Sigmoid colon (tissue), 7 donors: ENCODE measurements around the gene GP2. TPM values are rescaled to one million over a fixed set of nuclear protein-coding genes. Genes with fewer than 3 reads are reported as not detected.

Experiments used
- DNase-seq: peaks from one replicate; pipeline ENCODE4 v3.0.0-alpha.2; 2019
- H3K27ac ChIP-seq, 4 donors: fragments of 200-600 bp; sonication (generic); one replicate each; pipeline ENCODE4 v1.5.1; 2016 to 2019; ENCODE audit warnings: mild to moderate bottlenecking in 1 of 4
- H3K27me3 ChIP-seq, 3 donors: fragments of 200-600 bp; sonication (generic); one replicate each; pipeline ENCODE4 v1.5.1; 2019; ENCODE audit warnings: mild to moderate bottlenecking in 1 of 3
- H3K36me3 ChIP-seq, 4 donors: fragments of 200-600 bp; sonication (generic); one replicate each; pipeline ENCODE4 v1.5.1; 2016 to 2019
- H3K4me1 ChIP-seq, 4 donors: fragments of 200-600 bp; sonication (generic); one replicate each; pipeline ENCODE4 v1.5.1; 2017 to 2019
- H3K4me3 ChIP-seq, 4 donors: fragments of 200-600 bp; sonication (generic); one replicate each; pipeline ENCODE4 v1.5.1; 2017 to 2019; ENCODE audit warnings: mild to moderate bottlenecking in 2 of 4, moderate library complexity in 1 of 4
- H3K9me3 ChIP-seq, 4 donors: fragments of 200-600 bp in 3 of 4; sonication (generic) in 3 of 4; one replicate each; pipeline versions ENCODE4 v1.5.1 to v1.6.1; 2013 to 2019
- CTCF ChIP-seq, 4 experiments: fragments of 450-650 bp in 3 of 4; fragments of 200-600 bp in 1 of 4; IDR thresholded peaks; one replicate each; pipeline ENCODE4 v1.5.1; 2016 to 2019; ENCODE audit warnings: antibody characterized with exemption in 4 of 4, mild to moderate bottlenecking in 3 of 4, moderate library complexity in 2 of 4
- EP300 ChIP-seq, 4 donors: sonication (generic); formaldehyde crosslinking; IDR thresholded peaks; one replicate each; pipeline ENCODE4 v1.6.1; 2017; ENCODE audit warnings: antibody characterized with exemption in 4 of 4
- POLR2A ChIP-seq, 2 donors: fragments of 450-650 bp; IDR thresholded peaks; one replicate each; pipeline ENCODE4 v1.6.1; 2016; ENCODE audit warnings: antibody characterized with exemption in 2 of 2, mild to moderate bottlenecking in 2 of 2, moderate library complexity in 2 of 2
- POLR2AphosphoS5 ChIP-seq, 4 donors: sonication (generic); formaldehyde crosslinking; IDR thresholded peaks; one replicate each; pipeline ENCODE4 v1.6.1; 2017; ENCODE audit warnings: antibody characterized with exemption in 4 of 4
- WGBS, 2 donors: extraction: QIAGEN DNeasy Blood & Tissue Kit; methylation state at CpG; one replicate each; pipeline ENCODE4 v1.1.7; 2013; 5-methylcytosine and 5-hydroxymethylcytosine counted together
- intact Hi-C: fragments of 100-400 bp; cut with DNase I; formaldehyde crosslinking; loops from one replicate; pipeline ENCODE4 v1.15.1; 2023
- polyA plus RNA-seq, 3 donors: library from polyadenylated mRNA; stranded (reverse); fragments of 200-250 nt; gene quantifications; one replicate each; pipeline ENCODE4 v1.2.3, GENCODE V29; 2013
- total RNA-seq, 4 donors: library from RNA; depleted of rRNA; stranded (reverse); fragments of >200 nt; gene quantifications; one replicate each; pipeline ENCODE4 v1.1.0, GENCODE V29; 2016
- donor health status: healthy with polysubstance abuse.
- donor health status: Bipolar disorder and iron deficiency.
- donor health status: healthy.

Gene GP2
- total and polyA plus RNA-seq, 7 donors = 1.0 to 12.0 (median 3.5) TPM; not detected in 4

DNA sequence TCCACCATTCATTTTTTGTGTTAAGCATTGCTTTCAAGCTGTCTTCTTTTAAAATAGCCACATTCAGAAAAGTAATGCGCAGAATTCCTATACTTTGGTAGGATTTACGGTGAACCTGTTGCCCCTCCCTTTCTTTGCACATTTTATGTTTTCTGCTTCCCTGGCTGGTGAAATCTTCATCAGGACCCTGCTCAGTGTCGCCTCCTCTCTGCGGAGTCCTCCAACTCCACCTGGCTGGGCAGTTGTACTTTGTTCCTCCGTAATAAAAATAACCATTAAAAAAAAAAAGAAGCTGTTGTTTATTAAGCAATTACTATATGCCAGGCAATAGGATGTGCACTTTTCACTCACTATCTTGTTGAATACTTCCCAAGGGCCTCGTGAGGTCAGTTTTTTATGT is 22.3 kb upstream of the GP2 start:
- Histone ChIP-seq H3K27me3 (peaks cover 0 to 14% (median 9%) of the 10 kb centered on the region in 3 donors), H3K9me3 (no peaks in the 10 kb centered on the region), H3K36me3 (no peaks in the 10 kb centered on the region), H3K4me3 (no peak overlapping the region), H3K27ac (no peak overlapping the region), H3K4me1 (no peaks in the 10 kb centered on the region)
- WGBS, 2 donors = 80 to 83% methylated on average over 6 of the region's 6 CpGs
- TF ChIP-seq POLR2AphosphoS5 (IDR thresholded peaks at IDR 0.05) = no peak
- no peak for TF ChIP-seq POLR2A (IDR thresholded peaks at IDR 0.05)
- TF ChIP-seq EP300 (IDR thresholded peaks at IDR 0.05) = no peak
- no peak for TF ChIP-seq CTCF (IDR thresholded peaks at IDR 0.05)
- intact Hi-C loops = no loop called here
- DNase-seq = no peak

DNA sequence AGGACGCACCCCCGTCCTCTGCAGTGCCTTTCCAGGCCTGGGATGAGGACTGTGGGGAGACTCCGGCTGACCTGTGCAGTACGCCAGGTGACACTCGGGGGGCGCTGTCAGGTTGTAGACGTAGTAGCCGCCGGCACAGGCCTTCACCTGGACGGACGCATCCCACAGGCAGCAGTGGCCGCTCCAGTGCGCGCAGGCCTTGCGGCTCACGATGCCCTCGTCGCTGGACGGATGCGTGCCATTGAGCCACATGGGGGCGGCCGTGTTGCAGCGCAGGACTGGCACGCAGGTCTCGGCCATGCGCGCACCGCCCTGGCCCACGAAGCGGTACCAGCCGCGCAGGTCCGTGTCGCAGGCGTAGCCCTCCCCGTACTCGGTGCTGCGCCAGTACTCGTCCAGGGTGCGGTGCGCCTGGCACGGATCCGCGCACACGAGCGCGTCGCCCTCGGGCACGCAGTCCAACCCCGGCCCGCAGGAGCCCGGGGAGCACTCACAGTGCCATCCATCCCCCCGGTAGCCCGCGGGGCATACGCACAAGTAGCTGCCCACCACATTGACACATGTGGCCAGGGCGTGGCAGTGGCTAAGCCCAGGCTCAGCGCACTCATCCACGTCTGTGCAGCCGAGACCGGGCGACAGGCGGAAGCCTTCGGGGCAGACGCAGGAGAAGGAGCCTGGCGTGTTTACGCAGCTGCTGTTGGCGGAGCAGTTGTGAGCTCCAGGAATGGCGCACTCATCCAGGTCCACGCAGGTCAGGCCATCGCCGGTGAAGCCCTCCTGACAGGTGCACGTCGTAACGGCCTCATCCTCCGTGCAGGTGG is 21.3 kb upstream of the GP2 start:
- 15 to 33% methylated on average over 77 of the region's 77 CpGs for WGBS, 2 donors
- no peaks in the 10 kb centered on the region for H3K4me1 ChIP-seq
- H3K27me3 ChIP-seq = peaks cover 0 to 14% (median 9%) of the 10 kb centered on the region in 3 donors
- no peak overlapping the region for H3K27ac ChIP-seq
- no peaks in the 10 kb centered on the region for H3K36me3 ChIP-seq
- H3K4me3 ChIP-seq = no peak overlapping the region
- intact Hi-C loops = no loop called here
- no peak for DNase-seq
- TF ChIP-seq POLR2A (IDR thresholded peaks at IDR 0.05) = no peak
- no peak for TF ChIP-seq CTCF (IDR thresholded peaks at IDR 0.05)
- no peak for TF ChIP-seq EP300 (IDR thresholded peaks at IDR 0.05)
- TF ChIP-seq POLR2AphosphoS5 (IDR thresholded peaks at IDR 0.05) = no peak
- no peaks in the 10 kb centered on the region for H3K9me3 ChIP-seq

DNA sequence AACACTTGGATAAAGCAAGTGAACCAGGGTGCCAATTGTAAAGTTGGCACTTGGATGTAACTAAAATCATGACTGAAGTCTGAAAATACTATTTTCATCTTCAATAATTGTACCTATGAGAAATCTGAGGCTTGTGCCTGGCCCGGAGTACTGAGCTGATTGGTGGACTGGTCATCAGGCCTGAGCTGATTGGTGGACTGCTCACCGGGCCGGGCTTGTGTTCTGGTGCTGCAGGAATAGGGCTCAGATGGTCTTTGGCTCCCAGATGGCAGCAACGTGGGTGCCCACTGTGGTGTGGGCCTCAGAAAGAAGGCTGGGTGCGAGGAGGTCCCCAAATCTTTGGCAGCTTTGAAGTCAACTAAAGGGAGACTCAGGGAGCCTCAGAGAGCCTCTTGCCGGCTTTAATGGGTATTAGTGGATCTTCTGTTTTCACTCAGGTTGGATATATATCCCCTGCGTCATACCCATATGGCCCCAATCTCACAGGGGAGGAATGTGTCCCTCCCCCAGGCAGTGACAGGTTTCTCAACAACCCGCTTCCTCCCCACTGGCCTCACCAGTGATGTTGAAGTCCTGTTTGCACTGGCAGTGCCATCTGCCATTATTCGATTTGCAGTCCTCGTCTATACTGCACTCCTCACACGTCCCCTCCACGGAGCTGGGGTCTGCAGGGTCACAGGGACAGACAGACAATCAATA is 20.5 kb upstream of the GP2 start:
- H3K36me3 ChIP-seq = no peaks in the 10 kb centered on the region
- H3K27ac ChIP-seq = no peak overlapping the region
- TF ChIP-seq EP300 (IDR thresholded peaks at IDR 0.05) (no peak), POLR2AphosphoS5 (IDR thresholded peaks at IDR 0.05) (no peak), CTCF (IDR thresholded peaks at IDR 0.05) (no peak), POLR2A (IDR thresholded peaks at IDR 0.05) (no peak)
- no peak overlapping the region for H3K4me3 ChIP-seq
- 64 to 76% methylated on average over 12 of the region's 12 CpGs for WGBS, 2 donors
- H3K9me3 ChIP-seq = no peaks in the 10 kb centered on the region
- H3K27me3 ChIP-seq = peaks cover 0 to 14% (median 9%) of the 10 kb centered on the region in 3 donors
- intact Hi-C loops = no loop called here
- DNase-seq = no peak
- no peaks in the 10 kb centered on the region for H3K4me1 ChIP-seq

DNA sequence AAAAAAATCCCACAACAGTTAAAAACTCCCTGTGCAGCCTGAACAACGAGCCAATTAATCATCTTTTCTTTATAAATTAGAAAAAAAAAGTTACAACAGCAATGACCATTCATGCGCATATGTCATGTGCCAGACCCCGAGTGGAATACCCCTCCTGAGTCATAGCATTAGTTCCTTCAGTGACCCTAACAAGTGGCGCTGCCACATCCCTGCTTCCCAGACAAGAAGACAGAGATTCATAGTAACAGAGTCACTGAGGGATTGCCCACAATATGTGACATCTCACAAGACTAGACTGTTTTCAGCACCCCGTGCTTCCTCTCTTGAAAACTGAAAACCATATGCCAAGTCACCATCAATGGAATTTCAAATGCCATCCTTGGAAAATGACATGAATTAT is 17.3 kb upstream of the GP2 start:
- Histone ChIP-seq H3K27me3 (peaks cover 0 to 14% (median 9%) of the 10 kb centered on the region in 3 donors), H3K9me3 (no peaks in the 10 kb centered on the region), H3K36me3 (no peaks in the 10 kb centered on the region), H3K4me3 (no peak overlapping the region), H3K27ac (no peak overlapping the region), H3K4me1 (no peaks in the 10 kb centered on the region)
- no peak for TF ChIP-seq CTCF (IDR thresholded peaks at IDR 0.05)
- no peak for TF ChIP-seq POLR2A (IDR thresholded peaks at IDR 0.05)
- no peak for TF ChIP-seq EP300 (IDR thresholded peaks at IDR 0.05)
- no peak for TF ChIP-seq POLR2AphosphoS5 (IDR thresholded peaks at IDR 0.05)
- DNase-seq = no peak
- WGBS, 2 donors = 73 to 75% methylated on average over 5 of the region's 5 CpGs
- intact Hi-C loops = no loop called here
